DOHH2 (cell line): Measurements from ENCODE around the gene DPAGT1.

ENCODE experiments used
- H3F3A ChIP-seq: fragments of 200-600 bp; sonication (generic), shearing (Covaris generic); 2 replicates; pipeline ENCODE4 v1.6.0; 2016; ENCODE audit warnings: antibody characterized with exemption, mild to moderate bottlenecking; ENCODE audit not compliant: control insufficient read depth, insufficient read depth
- H3K27ac ChIP-seq: fragments of 200-600 bp; sonication (generic); 2 replicates; pipeline ENCODE4 v1.5.1; 2014; ENCODE audit warnings: low read depth, mild to moderate bottlenecking, low read length, moderate library complexity
- H3K27me3 ChIP-seq: fragments of 200-600 bp; sonication (generic); 2 replicates; pipeline ENCODE4 v1.6.1; 2014; ENCODE audit warnings: mild to moderate bottlenecking, low read length, mixed read lengths; ENCODE audit not compliant: control insufficient read depth
- H3K36me3 ChIP-seq: fragments of 200-600 bp; sonication (generic); 2 replicates; pipeline ENCODE4 v1.6.1; 2014; ENCODE audit warnings: mild to moderate bottlenecking, low read length, moderate library complexity, mixed read lengths; ENCODE audit not compliant: control insufficient read depth
- H3K4me1 ChIP-seq: fragments of 200-600 bp; sonication (generic); 2 replicates; pipeline ENCODE4 v1.6.1; 2014; ENCODE audit warnings: mild to moderate bottlenecking, low read length, mixed read lengths; ENCODE audit not compliant: control insufficient read depth
- H3K4me2 ChIP-seq: fragments of 200-600 bp; sonication (generic); 2 replicates; pipeline ENCODE4 v1.6.0; 2014; ENCODE audit warnings: mild to moderate bottlenecking, low read length, moderate library complexity
- H3K4me3 ChIP-seq: fragments of 200-600 bp; sonication (generic); 2 replicates; pipeline ENCODE4 v1.5.1; 2014; ENCODE audit warnings: mild to moderate bottlenecking, low read length, mixed read lengths
- H3K79me2 ChIP-seq: fragments of 200-600 bp; sonication (generic); 2 replicates; pipeline ENCODE4 v1.6.1; 2014; ENCODE audit warnings: mild to moderate bottlenecking, low read length, mixed read lengths; ENCODE audit not compliant: control insufficient read depth
- H3K9me2 ChIP-seq: fragments of 200-600 bp; sonication (generic); replicated peaks from 2 replicates; pipeline ENCODE4 v1.6.1; 2014; ENCODE audit warnings: mild to moderate bottlenecking, low read length, mixed read lengths; ENCODE audit not compliant: control insufficient read depth
- H3K9me3 ChIP-seq: fragments of 200-600 bp; sonication (generic); 2 replicates; pipeline ENCODE4 v1.6.1; 2014; ENCODE audit warnings: antibody characterized with exemption, low read length, mixed read lengths; ENCODE audit not compliant: control insufficient read depth, insufficient read depth
- H4K20me1 ChIP-seq: fragments of 200-600 bp; sonication (generic); 2 replicates; pipeline ENCODE4 v1.6.0; 2014; ENCODE audit warnings: low read depth, mild to moderate bottlenecking, antibody characterized with exemption, low read length, moderate library complexity; ENCODE audit not compliant: control insufficient read depth, insufficient read depth
- EZH2phosphoT487 ChIP-seq: fragments of 200-600 bp; sonication (generic); IDR thresholded peaks from 2 replicates; pipeline ENCODE4 v1.6.1; 2017; ENCODE audit warnings: borderline replicate concordance, mild to moderate bottlenecking, antibody characterized with exemption, low read length, moderate library complexity, mixed read lengths
- TF ChIP-seq, protein P1 (sequence below): fragments of 200-600 bp; sonication (generic); IDR thresholded peaks from one replicate; pipeline ENCODE4 v1.5.1; 2014; ENCODE audit warnings: antibody characterized with exemption, mild to moderate bottlenecking, low read depth, low read length; ENCODE audit not compliant: poor library complexity, severe bottlenecking

DPAGT1 gene

DNA sequence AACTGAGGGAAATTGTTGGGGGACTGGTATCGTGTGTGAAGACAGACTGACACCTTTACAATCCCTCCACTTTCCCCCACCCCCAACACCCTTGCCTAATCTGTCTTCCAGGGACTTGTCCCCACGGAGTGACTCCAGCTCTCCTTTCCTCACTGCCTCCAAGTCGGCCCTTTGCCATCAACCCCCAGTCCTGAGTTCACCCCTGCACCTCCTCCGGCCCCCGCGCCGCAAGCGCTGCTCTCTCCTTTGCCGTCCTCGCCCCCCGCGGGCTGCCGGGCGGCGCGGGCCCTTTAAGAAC is 47.0 kb upstream of the DPAGT1 start:
- H3K4me3 ChIP-seq, result peak overlapping the region; percentile 72
- H3K4me1 ChIP-seq, result peaks cover 13% of the 10 kb centered on the region
- H3K9me3 ChIP-seq, result no peaks in the 10 kb centered on the region
- no peak overlapping the region for H3K27ac ChIP-seq
- peaks cover 75% of the 10 kb centered on the region for H3K27me3 ChIP-seq
- H3K79me2 ChIP-seq, result no peaks in the 10 kb centered on the region
- no peaks in the 10 kb centered on the region for H3K36me3 ChIP-seq
- H4K20me1 ChIP-seq, result no peaks in the 10 kb centered on the region
- no peak for TF ChIP-seq EZH2phosphoT487
- TF ChIP-seq, protein P1, sequence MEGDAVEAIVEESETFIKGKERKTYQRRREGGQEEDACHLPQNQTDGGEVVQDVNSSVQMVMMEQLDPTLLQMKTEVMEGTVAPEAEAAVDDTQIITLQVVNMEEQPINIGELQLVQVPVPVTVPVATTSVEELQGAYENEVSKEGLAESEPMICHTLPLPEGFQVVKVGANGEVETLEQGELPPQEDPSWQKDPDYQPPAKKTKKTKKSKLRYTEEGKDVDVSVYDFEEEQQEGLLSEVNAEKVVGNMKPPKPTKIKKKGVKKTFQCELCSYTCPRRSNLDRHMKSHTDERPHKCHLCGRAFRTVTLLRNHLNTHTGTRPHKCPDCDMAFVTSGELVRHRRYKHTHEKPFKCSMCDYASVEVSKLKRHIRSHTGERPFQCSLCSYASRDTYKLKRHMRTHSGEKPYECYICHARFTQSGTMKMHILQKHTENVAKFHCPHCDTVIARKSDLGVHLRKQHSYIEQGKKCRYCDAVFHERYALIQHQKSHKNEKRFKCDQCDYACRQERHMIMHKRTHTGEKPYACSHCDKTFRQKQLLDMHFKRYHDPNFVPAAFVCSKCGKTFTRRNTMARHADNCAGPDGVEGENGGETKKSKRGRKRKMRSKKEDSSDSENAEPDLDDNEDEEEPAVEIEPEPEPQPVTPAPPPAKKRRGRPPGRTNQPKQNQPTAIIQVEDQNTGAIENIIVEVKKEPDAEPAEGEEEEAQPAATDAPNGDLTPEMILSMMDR, result no peak
- no peaks in the 10 kb centered on the region for H3F3A ChIP-seq
- H3K4me2 ChIP-seq, result peak overlapping the region; percentile 93
- H3K9me2 ChIP-seq, result no peaks in the 10 kb centered on the region

DNA sequence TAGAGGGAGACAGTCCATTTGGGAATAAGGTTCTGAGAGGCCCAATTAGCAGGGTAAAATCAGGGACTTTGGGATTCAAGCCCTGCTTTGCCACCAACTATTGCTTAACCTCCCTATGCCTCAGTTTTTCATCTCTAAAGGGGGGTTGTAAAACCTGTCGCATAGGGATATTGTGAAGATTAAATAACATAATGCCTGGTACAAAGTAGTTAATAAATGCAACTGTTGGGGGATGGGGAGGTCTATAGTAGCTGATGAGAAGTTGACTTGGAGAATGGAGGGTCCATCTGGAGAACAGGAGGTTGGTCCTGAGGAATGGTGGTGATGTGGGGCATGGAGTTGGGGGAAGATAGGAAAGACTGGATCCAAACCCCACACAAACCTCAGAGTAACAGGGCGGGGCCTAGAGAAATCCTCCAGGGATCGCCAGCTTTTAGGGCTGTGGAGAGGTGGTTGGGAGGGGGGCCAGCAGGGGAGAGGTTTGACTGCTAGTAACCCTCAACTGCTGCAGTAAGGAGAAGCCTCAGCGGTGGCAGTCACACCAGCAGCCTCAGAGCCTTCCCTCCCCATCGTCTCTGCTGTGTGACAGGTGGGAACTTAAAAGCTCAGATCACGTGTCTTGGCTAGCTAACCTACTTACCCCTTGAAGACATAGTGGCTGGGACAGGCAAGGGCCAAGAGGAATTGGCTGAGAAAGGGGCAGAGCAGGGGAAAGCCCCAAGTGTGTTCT is 46.1 kb upstream of the DPAGT1 start:
- peaks cover 69% of the 10 kb centered on the region for H3K27me3 ChIP-seq

DNA sequence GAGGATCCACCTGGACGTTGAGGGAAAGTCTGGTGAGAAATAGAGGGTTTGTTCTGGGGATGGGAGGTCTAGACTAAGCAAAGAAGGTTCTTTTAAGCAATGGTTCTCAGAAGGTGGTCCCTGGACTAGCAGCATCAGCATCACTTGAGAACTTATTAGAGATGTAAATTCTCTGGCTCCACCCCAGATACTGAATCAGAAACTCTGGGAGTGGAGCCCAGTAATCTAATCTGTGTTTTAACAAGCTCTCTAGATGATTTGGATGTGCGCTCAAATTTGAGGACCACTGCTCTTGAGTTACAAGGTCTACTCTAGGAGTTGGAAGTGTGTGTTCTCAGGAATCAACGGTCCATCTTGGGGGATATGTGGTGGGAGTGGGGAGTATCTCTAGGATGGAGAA is 43.9 kb upstream of the DPAGT1 start:
- Histone ChIP-seq H3K36me3 (no peaks in the 10 kb centered on the region), H3K9me2 (no peaks in the 10 kb centered on the region), H3K79me2 (no peaks in the 10 kb centered on the region), H3F3A (no peaks in the 10 kb centered on the region), H3K27ac (no peak overlapping the region), H3K9me3 (no peaks in the 10 kb centered on the region), H3K4me1 (peaks cover 13% of the 10 kb centered on the region), H4K20me1 (no peaks in the 10 kb centered on the region), H3K27me3 (peaks cover 51% of the 10 kb centered on the region), H3K4me3 (no peak overlapping the region), H3K4me2 (no peak overlapping the region)
- TF ChIP-seq, protein P1, result no peak
- TF ChIP-seq EZH2phosphoT487, result no peak

More for the DNA sequence above, 46.1 kb upstream of the DPAGT1 start:
- Histone ChIP-seq H3K4me2 (no peak overlapping the region), H3K4me3 (no peak overlapping the region), H4K20me1 (no peaks in the 10 kb centered on the region), H3F3A (no peaks in the 10 kb centered on the region), H3K9me2 (no peaks in the 10 kb centered on the region), H3K36me3 (no peaks in the 10 kb centered on the region), H3K9me3 (no peaks in the 10 kb centered on the region), H3K4me1 (peaks cover 13% of the 10 kb centered on the region), H3K27ac (no peak overlapping the region), H3K79me2 (no peaks in the 10 kb centered on the region)
- TF ChIP-seq, protein P1, result no peak
- no peak for TF ChIP-seq EZH2phosphoT487
